GM12878 (cell line): ENCODE data around the gene AGBL4. TPM values are rescaled to one million over a fixed set of nuclear protein-coding genes. Genes with fewer than 3 reads are reported as not detected.

Source experiments
- ATAC-seq: fragments of 200-7000 bp; cut with Tn5 transposase; 3 replicates; pipeline ENCODE4 v1.9.1; 2020; ENCODE audit warnings: mild to moderate bottlenecking, moderate library complexity
- BruUV-seq: library from RNA; stranded (reverse); fragments of 400-500 nt; replicated peaks from 2 replicates; lab custom pipeline; 2021; lab: Mats Ljungman, UMichigan
- CTCF ChIA-PET: fragments of 300-600 bp; sonication (Branson Sonifier 250); formaldehyde crosslinking; extraction: SDS; loops from one replicate; lab custom pipeline; 2021; ENCODE audit warnings: inconsistent platforms; lab: Yijun Ruan, JAX
- POLR2A ChIA-PET: fragments of 350-600 bp; formaldehyde crosslinking; extraction: SDS; loops from one replicate; lab custom pipeline; 2021; ENCODE audit warnings: inconsistent platforms; lab: Charles Lee
- RAD21 ChIA-PET: fragments of 300-600 bp; sonication (Branson Sonifier 250); formaldehyde crosslinking; loops from one replicate; lab custom pipeline; 2023; ENCODE audit warnings: antibody characterized with exemption; ENCODE audit not compliant: unreplicated experiment; lab: Charles Lee
- SMC1A ChIA-PET: fragments of 300-600 bp; sonication (Branson Sonifier 250); formaldehyde crosslinking; loops from one replicate; lab custom pipeline; 2023; ENCODE audit not compliant: unreplicated experiment, uncharacterized antibody; lab: Charles Lee
- DNase-seq: peaks from one replicate; pipeline ENCODE4 v3.0.0-alpha.2; 2011; ENCODE audit warnings: low read depth, low spot score
- FAIRE-seq: peaks from 3 replicates; lab custom pipeline; 2011; peaks lifted over from hg19 to GRCh38; lab: Jason Lieb, UNC
- H2AFZ ChIP-seq: 2 replicates; pipeline ENCODE4 v1.6.0; 2011; ENCODE audit warnings: low read depth, low read length, control low read depth; ENCODE audit not compliant: control insufficient read depth
- H3K27ac ChIP-seq: 2 replicates; pipeline ENCODE4 v1.5.1; 2011; ENCODE audit warnings: control low read depth; ENCODE audit not compliant: control insufficient read depth, insufficient read depth
- H3K27me3 ChIP-seq, 2 experiments: replicated peaks in 1 of 2; 2 replicates each; pipeline versions ENCODE4 v1.6.0 to v1.6.1; 2011; ENCODE audit warnings: low read length in 1 of 2; ENCODE audit not compliant: control insufficient read depth in 2 of 2, insufficient read depth in 2 of 2
- H3K36me3 ChIP-seq, 2 experiments: 2 replicates each; pipeline ENCODE4 v1.5.1; 2011; ENCODE audit warnings: low read length in 1 of 2; ENCODE audit not compliant: control insufficient read depth in 2 of 2, insufficient read depth in 2 of 2
- H3K4me1 ChIP-seq: 2 replicates; pipeline ENCODE4 v1.6.1; 2011; ENCODE audit warnings: mild to moderate bottlenecking, low read length, moderate library complexity, mixed read lengths; ENCODE audit not compliant: control insufficient read depth, insufficient read depth
- H3K4me2 ChIP-seq: 2 replicates; pipeline ENCODE4 v1.6.0; 2011; ENCODE audit warnings: control low read depth; ENCODE audit not compliant: control insufficient read depth, insufficient read depth
- H3K4me3 ChIP-seq: fragments of 200-600 bp; sonication (generic); 2 replicates; pipeline ENCODE4 v1.5.1; 2016
- H3K79me2 ChIP-seq: 2 replicates; pipeline ENCODE4 v1.6.0; 2011; ENCODE audit warnings: low read length; ENCODE audit not compliant: control insufficient read depth, insufficient read depth
- H3K9ac ChIP-seq: 2 replicates; pipeline ENCODE4 v1.8.0; 2011; ENCODE audit warnings: low read length, control low read depth, mixed read lengths; ENCODE audit not compliant: control insufficient read depth, insufficient read depth
- H3K9me3 ChIP-seq: replicated peaks from 3 replicates; pipeline ENCODE4 v1.5.1; 2011; ENCODE audit warnings: mild to moderate bottlenecking, low read length; ENCODE audit not compliant: control insufficient read depth, insufficient read depth
- H4K20me1 ChIP-seq: 2 replicates; pipeline ENCODE4 v1.6.0; 2011; ENCODE audit not compliant: control insufficient read depth, insufficient read depth
- ATF7 ChIP-seq: fragments of 450-650 bp; IDR thresholded peaks from 2 replicates; pipeline ENCODE4 v1.6.1; 2016; ENCODE audit warnings: low read depth, mild to moderate bottlenecking
- JUND ChIP-seq: IDR thresholded peaks from 2 replicates; pipeline ENCODE4 v1.6.1; 2012; ENCODE audit warnings: low read depth, mild to moderate bottlenecking, low read length, improper control_type of control experiment, moderate library complexity
- MTA3 ChIP-seq: IDR thresholded peaks from 2 replicates; pipeline ENCODE4 v1.6.1; 2012; ENCODE audit warnings: low read length, inconsistent platforms, borderline replicate concordance
- RAD21 ChIP-seq: IDR thresholded peaks from 2 replicates; pipeline ENCODE4 v1.6.1; 2011; ENCODE audit warnings: mild to moderate bottlenecking, low read depth, low read length, moderate library complexity; ENCODE audit not compliant: insufficient read depth
- SMC3 ChIP-seq: IDR thresholded peaks from 2 replicates; pipeline ENCODE4 v1.6.1; 2011; ENCODE audit warnings: low read length, improper control_type of control experiment, borderline replicate concordance
- WGBS: methylation state at CpG from one replicate; pipeline ENCODE4 v1.1.6; 2016; ENCODE audit warnings: low lambda C conversion rate; ENCODE audit not compliant: insufficient replicate concordance, insufficient coverage; ENCODE audit errors: missing lambda C conversion rate; 5-methylcytosine and 5-hydroxymethylcytosine counted together
- in situ Hi-C: fragments of 300-500 bp; cut with MboI; formaldehyde crosslinking; loops from 9 replicates; pipeline ENCODE4 v1.14.3; 2018; ENCODE audit warnings: mixed read lengths
- intact Hi-C: fragments of 100-400 bp; cut with micrococcal nuclease; formaldehyde crosslinking; loops from one replicate; pipeline ENCODE4 v1.14.2; 2022; ENCODE audit not compliant: unreplicated experiment
- polyA plus RNA-seq, 11 experiments: library from polyadenylated mRNA; depleted of rRNA in 4 of 11; unstranded in 6 of 11; stranded (reverse) in 5 of 11; fragments of >200 nt; fragmentation: Nextera tagmentation in 4 of 11; fragmentation: Illumina TruSeq in 1 of 11; extraction: Ambion mirVana in 4 of 11; extraction: Trizol in 1 of 11; gene quantifications; 1 replicate in 1 of 11; 2 replicates in 10 of 11; pipeline versions ENCODE4 v1.2.1 to v1.2.3, GENCODE V29; 2011 to 2016; ENCODE audit warnings: inconsistent platforms in 2 of 11, missing spikeins in 2 of 11, low read depth in 1 of 11
- total RNA-seq, 4 experiments: library from RNA; depleted of rRNA in 3 of 4; stranded (reverse); fragments of >200 nt in 3 of 4; fragmentation: Illumina TruSeq in 1 of 4; extraction: Trizol in 1 of 4; gene quantifications; 2 replicates each; pipeline versions ENCODE4 v1.2.1 to v1.2.3, GENCODE V29; 2013 to 2021
- TF ChIP-seq, protein P1 (sequence below), 3 experiments: IDR thresholded peaks in 2 of 3; conservative IDR thresholded peaks in 1 of 3; 2 replicates each; pipeline ENCODE4 v1.5.1; 2011; ENCODE audit warnings: low read depth in 3 of 3, low read length in 3 of 3, mild to moderate bottlenecking in 3 of 3, control low read depth in 2 of 3, moderate library complexity in 2 of 3, inconsistent platforms in 1 of 3, mixed read lengths in 1 of 3; ENCODE audit not compliant: control insufficient read depth in 2 of 3, insufficient read depth in 1 of 3; ENCODE audit errors: extremely low read depth in 1 of 3
- TF ChIP-seq, protein P2 (sequence below): fragments of 450-650 bp; IDR thresholded peaks from 2 replicates; pipeline ENCODE4 v1.6.1; 2016; ENCODE audit warnings: mild to moderate bottlenecking
- TF ChIP-seq, protein P3 (sequence below): IDR thresholded peaks from 2 replicates; pipeline ENCODE4 v1.6.1; 2012; ENCODE audit warnings: low read depth, low read length, improper control_type of control experiment
- TF ChIP-seq, protein P4 (sequence below): fragments of 450-650 bp; IDR thresholded peaks from 2 replicates; pipeline ENCODE4 v1.6.1; 2017; ENCODE audit warnings: mild to moderate bottlenecking, moderate library complexity

AGBL4 gene
- total and polyA plus RNA-seq, 10 of the 15 experiments (the other 5 are each of a cell fraction or from before 2014, with no cell fraction given), result 0.31 TPM; not detected in 9

DNA sequence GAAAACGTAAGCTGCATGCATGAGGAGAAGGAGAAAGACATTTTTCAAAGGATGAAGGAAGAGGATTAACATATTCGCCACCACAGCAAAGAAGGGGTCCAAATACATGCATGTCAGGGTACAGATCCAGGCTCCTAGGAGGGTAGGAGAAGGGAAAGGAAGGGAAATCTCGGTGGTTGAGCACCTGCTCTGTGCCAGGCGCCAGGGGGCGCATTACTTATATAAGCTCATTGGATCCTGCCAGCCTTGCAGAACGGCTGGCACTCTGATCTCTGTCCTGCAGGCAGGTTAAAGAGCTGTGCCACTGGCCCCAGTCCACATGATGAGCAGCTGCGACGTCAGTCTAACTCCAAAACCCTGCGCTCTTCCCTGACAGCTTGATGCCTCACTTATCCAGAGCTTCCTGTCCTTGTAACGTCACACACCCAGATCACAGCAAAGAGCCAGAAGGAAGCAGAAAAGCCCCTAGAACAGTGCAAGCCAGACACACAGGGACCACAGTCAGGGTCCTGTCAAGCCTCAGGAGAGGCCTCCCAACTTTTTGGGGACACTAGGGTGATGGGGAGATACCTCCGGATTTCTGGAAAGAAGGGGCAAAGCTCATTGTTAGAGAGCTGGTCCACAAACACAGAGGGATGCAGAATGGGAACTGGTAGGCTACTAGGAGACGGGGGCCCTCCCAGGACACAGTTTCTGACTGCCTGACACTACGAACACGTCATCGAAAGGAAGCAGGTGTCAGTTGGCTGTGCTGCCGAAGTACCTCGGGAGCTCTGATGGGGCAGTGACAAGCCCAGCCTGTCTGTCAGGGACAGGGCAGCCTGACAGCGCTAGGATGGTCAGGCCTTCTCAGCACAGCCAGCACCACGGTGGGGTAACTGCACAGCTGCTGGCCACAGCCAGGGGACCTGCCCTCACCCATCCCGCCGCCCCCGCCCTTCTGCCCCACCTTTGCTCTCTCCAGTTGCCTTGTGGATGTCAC, 1346.2 kb downstream of the AGBL4 start:
- no peak overlapping the region for H3K4me2 ChIP-seq
- H3K9me3 ChIP-seq, result no peaks in the 10 kb centered on the region
- RAD21 ChIA-PET, result interaction anchor here (0.6 to 4.0 kb wide), 15 partner anchors 9 to 1945 kb away, joined by 3 to 37 read pairs (median 5); no protein-coding TSS in a partner anchor
- SMC1A ChIA-PET, result interaction anchor here (0.6 to 3.5 kb wide), 16 partner anchors 10 to 1671 kb away, joined by 3 to 22 read pairs (median 4); no protein-coding TSS in a partner anchor
- BruUV-seq, result no TSS peak
- peaks cover 0 to 4% of the 10 kb centered on the region in 2 experiments; a peak in 2 of 4 replicates for H3K27me3 ChIP-seq
- TF ChIP-seq, protein P1, sequence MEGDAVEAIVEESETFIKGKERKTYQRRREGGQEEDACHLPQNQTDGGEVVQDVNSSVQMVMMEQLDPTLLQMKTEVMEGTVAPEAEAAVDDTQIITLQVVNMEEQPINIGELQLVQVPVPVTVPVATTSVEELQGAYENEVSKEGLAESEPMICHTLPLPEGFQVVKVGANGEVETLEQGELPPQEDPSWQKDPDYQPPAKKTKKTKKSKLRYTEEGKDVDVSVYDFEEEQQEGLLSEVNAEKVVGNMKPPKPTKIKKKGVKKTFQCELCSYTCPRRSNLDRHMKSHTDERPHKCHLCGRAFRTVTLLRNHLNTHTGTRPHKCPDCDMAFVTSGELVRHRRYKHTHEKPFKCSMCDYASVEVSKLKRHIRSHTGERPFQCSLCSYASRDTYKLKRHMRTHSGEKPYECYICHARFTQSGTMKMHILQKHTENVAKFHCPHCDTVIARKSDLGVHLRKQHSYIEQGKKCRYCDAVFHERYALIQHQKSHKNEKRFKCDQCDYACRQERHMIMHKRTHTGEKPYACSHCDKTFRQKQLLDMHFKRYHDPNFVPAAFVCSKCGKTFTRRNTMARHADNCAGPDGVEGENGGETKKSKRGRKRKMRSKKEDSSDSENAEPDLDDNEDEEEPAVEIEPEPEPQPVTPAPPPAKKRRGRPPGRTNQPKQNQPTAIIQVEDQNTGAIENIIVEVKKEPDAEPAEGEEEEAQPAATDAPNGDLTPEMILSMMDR (IDR thresholded peaks at IDR 0.05 in 2 of 3, conservative IDR thresholded peaks at IDR 0.05 in 1 of 3; ENCODE audit: control insufficient read depth in 2 of 3, extremely low read depth in 1 of 3, insufficient read depth in 1 of 3, low read depth in 3 of 3, low read length in 3 of 3), result peak; percentile 59 to 71 (median 70)
- peak; percentile 59 for TF ChIP-seq SMC3
- TF ChIP-seq, protein P2, sequence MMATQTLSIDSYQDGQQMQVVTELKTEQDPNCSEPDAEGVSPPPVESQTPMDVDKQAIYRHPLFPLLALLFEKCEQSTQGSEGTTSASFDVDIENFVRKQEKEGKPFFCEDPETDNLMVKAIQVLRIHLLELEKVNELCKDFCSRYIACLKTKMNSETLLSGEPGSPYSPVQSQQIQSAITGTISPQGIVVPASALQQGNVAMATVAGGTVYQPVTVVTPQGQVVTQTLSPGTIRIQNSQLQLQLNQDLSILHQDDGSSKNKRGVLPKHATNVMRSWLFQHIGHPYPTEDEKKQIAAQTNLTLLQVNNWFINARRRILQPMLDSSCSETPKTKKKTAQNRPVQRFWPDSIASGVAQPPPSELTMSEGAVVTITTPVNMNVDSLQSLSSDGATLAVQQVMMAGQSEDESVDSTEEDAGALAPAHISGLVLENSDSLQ, result peak; percentile 60
- no peak for TF ChIP-seq JUND
- 0 out of 2 replicates have a peak, but pooled peaks have one; percentile 14 for TF ChIP-seq ATF7
- TF ChIP-seq, protein P3, sequence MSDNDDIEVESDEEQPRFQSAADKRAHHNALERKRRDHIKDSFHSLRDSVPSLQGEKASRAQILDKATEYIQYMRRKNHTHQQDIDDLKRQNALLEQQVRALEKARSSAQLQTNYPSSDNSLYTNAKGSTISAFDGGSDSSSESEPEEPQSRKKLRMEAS, result 0 out of 2 replicates have a peak, but pooled peaks have one; percentile 20
- TF ChIP-seq RAD21, result peak; percentile 39
- TF ChIP-seq, protein P4, sequence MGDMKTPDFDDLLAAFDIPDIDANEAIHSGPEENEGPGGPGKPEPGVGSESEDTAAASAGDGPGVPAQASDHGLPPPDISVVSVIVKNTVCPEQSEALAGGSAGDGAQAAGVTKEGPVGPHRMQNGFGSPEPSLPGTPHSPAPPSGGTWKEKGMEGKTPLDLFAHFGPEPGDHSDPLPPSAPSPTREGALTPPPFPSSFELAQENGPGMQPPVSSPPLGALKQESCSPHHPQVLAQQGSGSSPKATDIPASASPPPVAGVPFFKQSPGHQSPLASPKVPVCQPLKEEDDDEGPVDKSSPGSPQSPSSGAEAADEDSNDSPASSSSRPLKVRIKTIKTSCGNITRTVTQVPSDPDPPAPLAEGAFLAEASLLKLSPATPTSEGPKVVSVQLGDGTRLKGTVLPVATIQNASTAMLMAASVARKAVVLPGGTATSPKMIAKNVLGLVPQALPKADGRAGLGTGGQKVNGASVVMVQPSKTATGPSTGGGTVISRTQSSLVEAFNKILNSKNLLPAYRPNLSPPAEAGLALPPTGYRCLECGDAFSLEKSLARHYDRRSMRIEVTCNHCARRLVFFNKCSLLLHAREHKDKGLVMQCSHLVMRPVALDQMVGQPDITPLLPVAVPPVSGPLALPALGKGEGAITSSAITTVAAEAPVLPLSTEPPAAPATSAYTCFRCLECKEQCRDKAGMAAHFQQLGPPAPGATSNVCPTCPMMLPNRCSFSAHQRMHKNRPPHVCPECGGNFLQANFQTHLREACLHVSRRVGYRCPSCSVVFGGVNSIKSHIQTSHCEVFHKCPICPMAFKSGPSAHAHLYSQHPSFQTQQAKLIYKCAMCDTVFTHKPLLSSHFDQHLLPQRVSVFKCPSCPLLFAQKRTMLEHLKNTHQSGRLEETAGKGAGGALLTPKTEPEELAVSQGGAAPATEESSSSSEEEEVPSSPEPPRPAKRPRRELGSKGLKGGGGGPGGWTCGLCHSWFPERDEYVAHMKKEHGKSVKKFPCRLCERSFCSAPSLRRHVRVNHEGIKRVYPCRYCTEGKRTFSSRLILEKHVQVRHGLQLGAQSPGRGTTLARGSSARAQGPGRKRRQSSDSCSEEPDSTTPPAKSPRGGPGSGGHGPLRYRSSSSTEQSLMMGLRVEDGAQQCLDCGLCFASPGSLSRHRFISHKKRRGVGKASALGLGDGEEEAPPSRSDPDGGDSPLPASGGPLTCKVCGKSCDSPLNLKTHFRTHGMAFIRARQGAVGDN, result no peak
- no peak for TF ChIP-seq MTA3
- no peak overlapping the region for H3K9ac ChIP-seq
- no peak for DNase-seq
- H3K27ac ChIP-seq, result no peak overlapping the region
- H3K79me2 ChIP-seq, result no peaks in the 10 kb centered on the region
- no peak overlapping the region for H3K4me3 ChIP-seq
- H3K36me3 ChIP-seq, result no peaks in the 10 kb centered on the region
- WGBS, result 9% methylated on average over 21 of the region's 22 CpGs
- in situ Hi-C loops (loop anchor here (5.0 kb wide), 1 partner anchor 1670 kb away; no protein-coding TSS in a partner anchor), intact Hi-C loops (loop anchor here (1.0 kb wide), 1 partner anchor 140 kb away; no protein-coding TSS in a partner anchor)
- CTCF ChIA-PET, result interaction anchor here (0.6 to 6.0 kb wide), 39 partner anchors 9 to 1675 kb away, joined by 3 to 77 read pairs (median 4); no protein-coding TSS in a partner anchor
- H4K20me1 ChIP-seq, result no peaks in the 10 kb centered on the region; the same call in 1 of the 2 replicates
- H3K4me1 ChIP-seq, result no peaks in the 10 kb centered on the region; the same call in 1 of the 2 replicates
- POLR2A ChIA-PET, result interaction anchor here (1.4 kb wide), 1 partner anchor 140 kb away, joined by 3 read pairs; no protein-coding TSS in a partner anchor
- peak; percentile 59 for FAIRE-seq
- H2AFZ ChIP-seq, result no peak overlapping the region
- ATAC-seq, result peak; percentile 83
